ENCODE measurements around the gene MEOX1. TPM values are rescaled to one million over a fixed set of nuclear protein-coding genes. Genes with fewer than 3 reads are reported as not detected.
"Not testable (repeated sequence)": the region's sequence is repeated elsewhere in the genome, so short reads cannot be mapped to it uniquely, and the experiment has no call there.

Gene MEOX1
- total RNA-seq, 4 donors from 2014 or later: 0.54 to 3.3 (median 1.7) TPM

DNA sequence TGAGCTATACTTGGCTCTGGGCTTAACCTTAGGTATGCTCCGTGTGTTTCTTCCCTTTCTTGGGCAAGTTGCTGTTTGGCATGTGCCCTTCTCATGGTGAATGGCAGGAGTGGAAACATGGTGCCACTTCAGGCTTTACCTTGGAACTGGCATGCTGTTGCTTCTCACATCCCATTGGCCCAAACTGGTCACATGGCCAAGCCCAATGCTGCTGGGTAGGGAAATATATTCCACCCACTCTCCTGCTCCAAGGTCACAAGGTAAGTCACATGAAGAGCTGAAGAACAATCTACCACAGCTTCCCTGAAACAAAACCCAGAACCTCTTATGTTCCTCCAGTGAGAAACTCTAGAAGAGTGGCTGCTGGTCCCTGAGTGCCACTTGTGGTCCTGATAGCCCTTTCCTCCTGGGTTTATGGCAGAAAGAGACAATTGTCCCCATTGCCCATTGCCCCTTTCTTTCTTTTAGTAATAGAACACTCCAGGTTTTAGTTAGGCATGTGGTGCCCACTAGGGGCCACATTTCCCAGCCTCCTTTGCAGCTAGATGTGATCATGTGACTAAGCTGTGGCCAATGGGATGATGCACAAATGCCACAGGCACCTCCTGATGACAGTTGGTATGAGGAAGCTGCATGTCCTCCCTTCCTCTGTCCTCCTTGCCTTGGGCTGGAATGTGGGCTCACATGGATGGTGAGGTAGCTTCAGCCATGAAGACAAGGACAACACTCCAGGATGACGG lies 50.3 kb downstream of the MEOX1 start:
- no peak overlapping the region for H3K4me3 ChIP-seq
- no peak for TF ChIP-seq POLR2A (IDR thresholded peaks at IDR 0.05)
- TF ChIP-seq, protein P1, sequence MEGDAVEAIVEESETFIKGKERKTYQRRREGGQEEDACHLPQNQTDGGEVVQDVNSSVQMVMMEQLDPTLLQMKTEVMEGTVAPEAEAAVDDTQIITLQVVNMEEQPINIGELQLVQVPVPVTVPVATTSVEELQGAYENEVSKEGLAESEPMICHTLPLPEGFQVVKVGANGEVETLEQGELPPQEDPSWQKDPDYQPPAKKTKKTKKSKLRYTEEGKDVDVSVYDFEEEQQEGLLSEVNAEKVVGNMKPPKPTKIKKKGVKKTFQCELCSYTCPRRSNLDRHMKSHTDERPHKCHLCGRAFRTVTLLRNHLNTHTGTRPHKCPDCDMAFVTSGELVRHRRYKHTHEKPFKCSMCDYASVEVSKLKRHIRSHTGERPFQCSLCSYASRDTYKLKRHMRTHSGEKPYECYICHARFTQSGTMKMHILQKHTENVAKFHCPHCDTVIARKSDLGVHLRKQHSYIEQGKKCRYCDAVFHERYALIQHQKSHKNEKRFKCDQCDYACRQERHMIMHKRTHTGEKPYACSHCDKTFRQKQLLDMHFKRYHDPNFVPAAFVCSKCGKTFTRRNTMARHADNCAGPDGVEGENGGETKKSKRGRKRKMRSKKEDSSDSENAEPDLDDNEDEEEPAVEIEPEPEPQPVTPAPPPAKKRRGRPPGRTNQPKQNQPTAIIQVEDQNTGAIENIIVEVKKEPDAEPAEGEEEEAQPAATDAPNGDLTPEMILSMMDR (IDR thresholded peaks at IDR 0.05): no peak
- no peak for DNase-seq
- no peaks in the 10 kb centered on the region for H3K4me1 ChIP-seq
- H3K36me3 ChIP-seq: no peaks in the 10 kb centered on the region
- H3K9me3 ChIP-seq: no peaks in the 10 kb centered on the region
- H3K27ac ChIP-seq: no peak overlapping the region
- no peaks in the 10 kb centered on the region for H3K27me3 ChIP-seq

DNA sequence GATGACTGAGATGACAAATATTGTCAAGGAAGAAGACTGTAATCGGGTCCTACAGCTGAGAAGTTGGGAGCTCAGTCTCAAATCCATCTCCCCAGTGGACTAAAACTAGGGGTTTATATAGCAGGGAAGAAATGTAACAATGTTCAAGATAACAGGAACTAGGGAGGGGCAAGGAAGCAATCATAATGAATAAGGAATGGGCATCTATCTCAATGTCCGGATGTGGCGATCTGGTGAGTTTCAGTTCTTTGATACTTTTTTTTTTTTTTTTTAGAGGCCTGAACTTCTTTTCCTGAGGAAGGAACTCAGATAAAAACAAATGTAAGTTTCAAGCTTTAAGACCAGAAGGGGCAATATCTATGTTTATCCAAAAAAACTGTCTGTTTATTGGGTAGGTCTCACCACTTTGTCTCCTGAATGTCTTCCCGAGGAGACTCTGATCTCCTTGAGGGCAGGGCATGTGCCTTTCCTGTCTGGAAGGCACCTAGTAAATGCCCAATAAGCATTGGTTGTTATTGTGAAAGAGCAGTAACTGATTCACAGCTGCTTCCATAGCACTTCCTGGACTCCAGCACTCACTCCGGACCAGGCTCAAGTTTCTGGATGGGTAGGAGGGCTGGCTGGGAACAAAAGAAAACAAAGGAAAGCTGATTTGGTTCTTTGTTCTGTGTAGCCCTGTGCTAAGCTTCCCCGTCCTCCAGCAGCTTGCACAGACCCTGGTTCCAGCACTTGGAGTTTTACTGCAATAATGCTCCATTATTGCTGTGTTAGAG lies 51.9 kb downstream of the MEOX1 start:
- H3K4me3 ChIP-seq: no peak overlapping the region
- no peaks in the 10 kb centered on the region for H3K36me3 ChIP-seq
- H3K27ac ChIP-seq: no peak overlapping the region
- no peak for TF ChIP-seq POLR2A (IDR thresholded peaks at IDR 0.05)
- TF ChIP-seq, protein P1 (IDR thresholded peaks at IDR 0.05): no peak
- no peaks in the 10 kb centered on the region for H3K4me1 ChIP-seq
- no peaks in the 10 kb centered on the region for H3K9me3 ChIP-seq
- no peaks in the 10 kb centered on the region for H3K27me3 ChIP-seq
- DNase-seq: no peak

DNA sequence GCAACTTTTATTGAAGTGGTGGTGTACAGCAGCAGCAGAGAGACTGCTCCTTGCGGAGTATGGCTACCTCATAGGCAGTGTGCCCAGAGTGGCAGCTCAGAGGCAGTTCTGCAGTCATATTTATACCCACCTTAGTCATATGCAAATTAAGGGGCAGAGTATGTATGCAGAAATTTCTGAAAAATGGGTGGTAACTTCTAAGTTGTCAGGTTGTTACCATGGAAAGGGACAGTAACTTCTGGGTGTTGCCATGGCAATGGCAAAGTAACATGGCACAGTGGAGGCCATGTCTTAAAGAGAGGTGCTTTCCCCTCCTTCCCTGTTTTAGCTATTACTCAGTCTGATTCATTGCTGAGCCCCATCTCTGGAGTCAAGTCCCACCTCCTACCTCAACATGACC lies 53.4 kb downstream of the MEOX1 start:
- H3K9me3 ChIP-seq: no peaks in the 10 kb centered on the region
- H3K27me3 ChIP-seq: no peaks in the 10 kb centered on the region
- H3K36me3 ChIP-seq: no peaks in the 10 kb centered on the region
- H3K4me1 ChIP-seq: no peaks in the 10 kb centered on the region
- no peak for TF ChIP-seq POLR2A (IDR thresholded peaks at IDR 0.05)
- TF ChIP-seq, protein P1 (IDR thresholded peaks at IDR 0.05): no peak
- no peak overlapping the region for H3K4me3 ChIP-seq
- H3K27ac ChIP-seq: no peak overlapping the region
- DNase-seq: no peak

DNA sequence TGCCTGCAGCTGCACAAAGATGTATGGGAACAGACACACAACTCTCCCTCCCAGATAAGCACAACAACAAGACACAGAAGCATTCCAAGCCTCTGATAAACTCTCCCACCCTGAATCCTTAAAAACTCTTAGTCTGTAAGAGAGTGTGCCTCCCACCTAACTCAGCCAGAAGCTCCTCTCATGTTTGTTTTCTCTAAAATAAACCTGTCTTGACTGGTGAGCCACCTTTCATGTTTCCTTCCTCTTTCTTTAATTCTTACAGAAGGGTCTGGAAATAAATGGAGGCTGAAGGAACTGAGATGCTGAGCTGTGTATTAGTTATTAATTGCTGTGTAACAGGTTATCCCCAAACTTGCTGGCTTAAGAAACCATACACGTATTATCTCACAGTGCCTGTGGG lies 57.2 kb downstream of the MEOX1 start:
- no peak for TF ChIP-seq POLR2A (IDR thresholded peaks at IDR 0.05)
- TF ChIP-seq, protein P1 (IDR thresholded peaks at IDR 0.05): no peak

DNA sequence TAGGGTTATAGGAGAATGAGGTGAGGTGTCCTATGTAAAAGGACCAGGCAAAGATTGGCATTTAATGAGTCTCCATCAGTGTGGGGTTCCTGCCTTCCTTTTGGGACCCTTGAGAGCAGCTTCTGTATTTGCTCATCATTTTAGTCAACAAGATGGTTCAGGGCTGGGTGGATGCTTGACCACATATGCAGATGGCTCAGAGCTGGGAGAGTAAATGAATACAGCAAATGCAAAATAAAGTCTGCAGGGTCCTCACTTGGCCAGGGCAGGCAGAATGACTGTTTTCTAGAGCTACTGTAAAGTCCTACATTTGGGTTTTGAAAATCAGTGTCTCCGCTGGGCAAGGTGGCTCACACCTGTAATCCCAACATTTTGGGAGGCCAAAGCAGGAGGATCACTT lies 58.4 kb downstream of the MEOX1 start:
- H3K27me3 ChIP-seq: no peaks in the 10 kb centered on the region
- H3K27ac ChIP-seq: no peak overlapping the region
- no peak for DNase-seq
- H3K4me3 ChIP-seq: no peak overlapping the region
- no peaks in the 10 kb centered on the region for H3K4me1 ChIP-seq
- no peaks in the 10 kb centered on the region for H3K9me3 ChIP-seq
- TF ChIP-seq POLR2A (IDR thresholded peaks at IDR 0.05): no peak
- TF ChIP-seq, protein P1 (IDR thresholded peaks at IDR 0.05): no peak
- no peaks in the 10 kb centered on the region for H3K36me3 ChIP-seq

More for the DNA sequence above, 57.2 kb downstream of the MEOX1 start:
- H3K4me1 ChIP-seq: no peaks in the 10 kb centered on the region
- no peaks in the 10 kb centered on the region for H3K9me3 ChIP-seq
- H3K36me3 ChIP-seq: no peaks in the 10 kb centered on the region
- no peak overlapping the region for H3K27ac ChIP-seq
- H3K4me3 ChIP-seq: no peak overlapping the region
- no peaks in the 10 kb centered on the region for H3K27me3 ChIP-seq
- no peak for DNase-seq

DNA sequence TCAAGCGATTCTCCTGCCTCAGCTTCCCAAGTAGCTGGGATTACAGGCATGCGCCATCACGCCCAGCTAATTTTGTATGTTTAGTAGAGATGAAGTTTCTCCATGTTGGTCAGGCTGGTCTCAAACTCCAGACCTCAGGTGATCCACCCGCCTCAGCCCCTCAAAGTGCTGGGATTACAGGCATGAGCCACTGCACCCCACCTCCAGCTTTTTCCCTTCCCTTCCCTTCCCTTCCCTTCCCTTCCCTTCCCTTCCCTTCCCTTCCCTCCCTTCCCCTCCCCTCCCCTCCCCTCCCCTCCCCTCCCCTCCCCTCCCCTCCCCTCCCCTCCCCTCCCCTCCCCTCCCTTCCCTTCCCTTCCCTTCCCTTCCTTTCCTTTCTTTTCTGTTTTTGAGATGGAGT lies 59.2 kb downstream of the MEOX1 start:
- not testable (repeated sequence) for H3K9me3 ChIP-seq, H3K27me3 ChIP-seq, H3K36me3 ChIP-seq, H3K4me1 ChIP-seq, H3K27ac ChIP-seq, DNase-seq, H3K4me3 ChIP-seq

Data from Peyer's patch (tissue), 4 donors.